K562 (cell line): ENCODE measurements around the gene CYTH4. TPM values are rescaled to one million over a fixed set of nuclear protein-coding genes. Genes with fewer than 3 reads are reported as not detected.

Experiments
- ATAC-seq: fragments of 200-7000 bp; cut with Tn5 transposase; 3 replicates; pipeline ENCODE4 v1.9.1; 2020; ENCODE audit warnings: moderate library complexity
- BruUV-seq: library from RNA; stranded (reverse); fragments of 400-500 nt; replicated peaks from 2 replicates; lab custom pipeline; 2021; lab: Mats Ljungman, UMichigan
- CTCF ChIA-PET: fragments of 300-600 bp; formaldehyde crosslinking; extraction: SDS; loops from one replicate; lab custom pipeline; 2021; ENCODE audit warnings: low intra/inter-chr PET ratio; lab: Yijun Ruan, JAX
- POLR2A ChIA-PET: fragments of 300-600, 350-650 bp; sonication (Branson Sonifier 250); formaldehyde crosslinking; extraction: SDS; loops from one replicate; lab custom pipeline; 2021; ENCODE audit warnings: antibody characterized with exemption, inconsistent platforms; lab: Yijun Ruan, JAX
- DNase-seq, 4 experiments: peaks; one replicate each; pipeline versions ENCODE4 v3.0.0 to v3.0.0-alpha.2; 2011 to 2018; ENCODE audit warnings: low spot score in 3 of 4, mixed read lengths in 3 of 4; ENCODE audit errors: extremely low read depth in 1 of 4
- FAIRE-seq: peaks from 2 replicates; lab custom pipeline; 2011; peaks lifted over from hg19 to GRCh38; lab: Jason Lieb, UNC
- H2AFZ ChIP-seq: 2 replicates; pipeline ENCODE4 v1.6.0; 2011; ENCODE audit warnings: low read depth, low read length, control low read depth, inconsistent platforms
- H3K27ac ChIP-seq: fragments of 200-600 bp; 3 replicates; pipeline ENCODE4 v1.8.0; 2011; ENCODE audit warnings: low read depth, mild to moderate bottlenecking, control low read depth, inconsistent platforms, low read length, moderate library complexity, mixed read lengths; ENCODE audit errors: extremely low read depth
- H3K27me3 ChIP-seq, 2 experiments: fragments of 300-600 bp in 1 of 2; 2 replicates in 1 of 2; 3 replicates in 1 of 2; pipeline versions ENCODE4 v1.6.0 to v1.8.0; 2011; ENCODE audit warnings: inconsistent platforms in 2 of 2, low read length in 2 of 2, mild to moderate bottlenecking in 1 of 2, mixed read lengths in 1 of 2, moderate library complexity in 1 of 2; ENCODE audit not compliant: control insufficient read depth in 2 of 2, insufficient read depth in 2 of 2
- H3K36me3 ChIP-seq: fragments of 300-600 bp; 3 replicates; pipeline ENCODE4 v1.8.0; 2011; ENCODE audit warnings: mild to moderate bottlenecking, low read length, inconsistent platforms; ENCODE audit not compliant: control insufficient read depth, insufficient read depth
- H3K4me1 ChIP-seq, 2 experiments: fragments of 200-600 bp in 1 of 2; replicated peaks in 1 of 2; 2 replicates in 1 of 2; 3 replicates in 1 of 2; pipeline versions ENCODE4 v1.5.1 to v1.8.0; 2011; ENCODE audit warnings: inconsistent platforms in 2 of 2, low read length in 2 of 2, mild to moderate bottlenecking in 1 of 2, mixed read lengths in 1 of 2, moderate library complexity in 1 of 2; ENCODE audit not compliant: control insufficient read depth in 2 of 2, insufficient read depth in 2 of 2
- H3K4me2 ChIP-seq: 2 replicates; pipeline ENCODE4 v1.6.1; 2011; ENCODE audit warnings: low read length, control low read depth, inconsistent platforms, mixed read lengths; ENCODE audit not compliant: insufficient read depth
- H3K4me3 ChIP-seq: fragments of 200-600 bp; sonication (generic), shearing (Covaris generic); 2 replicates; pipeline ENCODE4 v1.5.1; 2016; ENCODE audit warnings: control low read depth, inconsistent platforms
- H3K79me2 ChIP-seq: fragments of 200-600 bp; 3 replicates; pipeline ENCODE4 v1.8.0; 2011; ENCODE audit warnings: low read length, inconsistent platforms; ENCODE audit not compliant: control insufficient read depth, insufficient read depth
- H3K9ac ChIP-seq, 2 experiments: 2 replicates each; pipeline versions ENCODE4 v1.6.0 to v1.6.1; 2011; ENCODE audit warnings: low read depth in 2 of 2, low read length in 2 of 2, control low read depth in 1 of 2, inconsistent platforms in 1 of 2, mild to moderate bottlenecking in 1 of 2, mixed read lengths in 1 of 2; ENCODE audit not compliant: insufficient read depth in 1 of 2
- H3K9me1 ChIP-seq: one replicate; pipeline ENCODE4 v1.6.0; 2011; ENCODE audit warnings: inconsistent platforms, mild to moderate bottlenecking, low read length, moderate library complexity; ENCODE audit not compliant: control insufficient read depth, insufficient read depth
- H3K9me3 ChIP-seq: replicated peaks from 2 replicates; pipeline ENCODE4 v1.5.1; 2011; ENCODE audit warnings: low read depth, low read length, inconsistent platforms; ENCODE audit not compliant: control insufficient read depth, insufficient read depth
- H4K20me1 ChIP-seq: replicated peaks from 2 replicates; pipeline ENCODE4 v1.6.1; 2011; ENCODE audit warnings: low read length, inconsistent platforms, mixed read lengths; ENCODE audit not compliant: control insufficient read depth, insufficient read depth
- CREM ChIP-seq: IDR thresholded peaks from 2 replicates; pipeline ENCODE4 v1.6.1; 2014; ENCODE audit warnings: antibody characterized with exemption, low read depth
- FOXP1 ChIP-seq: sonication (generic); formaldehyde crosslinking; IDR thresholded peaks from 2 replicates; pipeline ENCODE4 v1.8.0; 2022; ENCODE audit warnings: mild to moderate bottlenecking, missing genetic modification reagents
- HINFP ChIP-seq: fragments of 450-650 bp; conservative IDR thresholded peaks from 2 replicates; pipeline ENCODE4 v1.6.1; 2016; ENCODE audit warnings: missing genetic modification characterization, low read depth, mild to moderate bottlenecking, control low read depth, missing compliant biosample characterization
- L3MBTL2 ChIP-seq: fragments of 450-650 bp; IDR thresholded peaks from 2 replicates; pipeline ENCODE4 v1.6.1; 2016; ENCODE audit warnings: mild to moderate bottlenecking, moderate library complexity
- LARP7 ChIP-seq: fragments of 450-650 bp; IDR thresholded peaks from 2 replicates; pipeline ENCODE4 v1.6.1; 2016
- MTA2 ChIP-seq: fragments of 450-650 bp; IDR thresholded peaks from 2 replicates; pipeline ENCODE4 v1.6.1; 2016; ENCODE audit warnings: low read depth
- PHF8 ChIP-seq: fragments of 200-600 bp; sonication (generic); IDR thresholded peaks from 2 replicates; pipeline ENCODE4 v1.6.1; 2012; ENCODE audit warnings: mixed run types, mild to moderate bottlenecking, inconsistent platforms, low read length, moderate library complexity, borderline replicate concordance
- RFX5 ChIP-seq: IDR thresholded peaks from 2 replicates; pipeline ENCODE4 v1.6.1; 2011; ENCODE audit warnings: low read depth, mild to moderate bottlenecking, improper control_type of control experiment, low read length
- SRF ChIP-seq, 2 experiments: fragments of 250-450, 450-650 bp in 1 of 2; sonication (Bioruptor Pico) in 1 of 2; sonication (generic) in 1 of 2; formaldehyde crosslinking; IDR thresholded peaks; 2 replicates each; pipeline versions ENCODE4 v1.5.0 to v1.5.1; 2020 to 2022; ENCODE audit warnings: mild to moderate bottlenecking in 1 of 2, missing genetic modification reagents in 1 of 2
- TAL1 ChIP-seq: fragments of 450-650 bp; IDR thresholded peaks from 2 replicates; pipeline ENCODE4 v1.6.1; 2016; ENCODE audit warnings: mild to moderate bottlenecking
- TRIM24 ChIP-seq, 2 experiments: fragments of 450-650 bp; IDR thresholded peaks; 2 replicates each; pipeline ENCODE4 v1.6.1; 2016
- ZBED1 ChIP-seq: IDR thresholded peaks from 2 replicates; pipeline ENCODE4 v1.6.1; 2014
- WGBS: fragments of 100-300 bp; shearing (Covaris generic); methylation state at CpG from one replicate; pipeline ENCODE4 v1.1.6; 2016; ENCODE audit warnings: low coverage, mixed read lengths; ENCODE audit not compliant: insufficient coverage; ENCODE audit errors: missing lambda C conversion rate; 5-methylcytosine and 5-hydroxymethylcytosine counted together
- in situ Hi-C: fragments of 300-500 bp; cut with MboI; formaldehyde crosslinking; loops from 4 replicates; pipeline ENCODE4 v1.15.0; 2018; ENCODE audit warnings: inconsistent platforms, mixed read lengths
- intact Hi-C: fragments of 100-400 bp; cut with micrococcal nuclease; formaldehyde crosslinking; loops from 2 replicates; pipeline ENCODE4 v1.14.2; 2022
- polyA plus RNA-seq, 8 experiments: library from polyadenylated mRNA; depleted of rRNA in 4 of 8; stranded (reverse) in 5 of 8; unstranded in 3 of 8; fragments of >200 nt; fragmentation: Nextera tagmentation in 2 of 8; fragmentation: Illumina TruSeq in 1 of 8; extraction: Ambion mirVana in 2 of 8; extraction: Trizol in 1 of 8; gene quantifications; 2 replicates each; pipeline versions ENCODE4 v1.2.1 to v1.2.3, GENCODE V29; 2011 to 2014; ENCODE audit warnings: inconsistent platforms in 1 of 8, missing spikeins in 1 of 8
- total RNA-seq, 7 experiments: library from RNA; depleted of rRNA in 6 of 7; stranded (reverse); fragments of >200 nt in 6 of 7; fragmentation: Illumina TruSeq in 2 of 7; extraction: Trizol in 2 of 7; gene quantifications; 2 replicates each; pipeline versions ENCODE4 v1.2.1 to v1.2.3, GENCODE V29; 2011 to 2021; ENCODE audit warnings: low replicate concordance in 1 of 7
- TF ChIP-seq, protein P1 (sequence below), 2 experiments: fragments of 450-650 bp in 1 of 2; IDR thresholded peaks; 2 replicates each; pipeline ENCODE4 v1.6.1; 2011 to 2017; ENCODE audit warnings: low read depth in 2 of 2, antibody characterized with exemption in 1 of 2, borderline replicate concordance in 1 of 2, low read length in 1 of 2, mild to moderate bottlenecking in 1 of 2, mixed read lengths in 1 of 2; ENCODE audit not compliant: control insufficient read depth in 1 of 2
- TF ChIP-seq, protein P2 (sequence below): fragments of 450-650 bp; IDR thresholded peaks from one replicate; pipeline ENCODE4 v1.6.1; 2018; ENCODE audit warnings: mild to moderate bottlenecking, moderate library complexity; ENCODE audit not compliant: partially characterized antibody
- TF ChIP-seq, protein P3 (sequence below), 2 experiments: IDR thresholded peaks in 1 of 2; conservative IDR thresholded peaks in 1 of 2; 2 replicates each; pipeline ENCODE4 v1.6.1; 2016; ENCODE audit warnings: low read depth in 2 of 2, mild to moderate bottlenecking in 1 of 2, missing compliant biosample characterization in 1 of 2, missing genetic modification characterization in 1 of 2, moderate library complexity in 1 of 2

The CYTH4 gene
- total and polyA plus RNA-seq, 9 of the 15 experiments (the other 6 are each of a cell fraction or from before 2014, with no cell fraction given): 0.03 to 2.0 (median 0.61) TPM; not detected in 1

GRCh38 chr22:37362621-37363020, 80.3 kb downstream of the CYTH4 start:
- intact Hi-C loops (no loop called here), in situ Hi-C loops (no loop called here)
- Histone ChIP-seq H3K27ac (no peak overlapping the region), H3K4me3 (no peak overlapping the region), H3K4me2 (no peak overlapping the region), H3K27me3 (peaks cover 0 to 59% of the 10 kb centered on the region in 2 experiments; a peak in 2 of 5 replicates), H2AFZ (no peak overlapping the region), H3K9me1 (no peaks in the 10 kb centered on the region), H3K4me1 (peaks cover 0 to 3% of the 10 kb centered on the region in 2 experiments; a peak in 1 of 5 replicates), H4K20me1 (no peaks in the 10 kb centered on the region), H3K79me2 (no peaks in the 10 kb centered on the region), H3K9ac (no peak overlapping the region), H3K36me3 (no peaks in the 10 kb centered on the region), H3K9me3 (no peaks in the 10 kb centered on the region)
- FAIRE-seq (no peak), ATAC-seq (no peak), DNase-seq (no peak)
- 11% methylated on average over 3 of the region's 3 CpGs for WGBS
- no TSS peak for BruUV-seq
- TF ChIP-seq FOXP1 (CRISPR knock-in tag): no peak
- TF ChIP-seq MTA2: no peak
- no peak for TF ChIP-seq LARP7
- no peak for TF ChIP-seq ZBED1
- TF ChIP-seq, protein P1, sequence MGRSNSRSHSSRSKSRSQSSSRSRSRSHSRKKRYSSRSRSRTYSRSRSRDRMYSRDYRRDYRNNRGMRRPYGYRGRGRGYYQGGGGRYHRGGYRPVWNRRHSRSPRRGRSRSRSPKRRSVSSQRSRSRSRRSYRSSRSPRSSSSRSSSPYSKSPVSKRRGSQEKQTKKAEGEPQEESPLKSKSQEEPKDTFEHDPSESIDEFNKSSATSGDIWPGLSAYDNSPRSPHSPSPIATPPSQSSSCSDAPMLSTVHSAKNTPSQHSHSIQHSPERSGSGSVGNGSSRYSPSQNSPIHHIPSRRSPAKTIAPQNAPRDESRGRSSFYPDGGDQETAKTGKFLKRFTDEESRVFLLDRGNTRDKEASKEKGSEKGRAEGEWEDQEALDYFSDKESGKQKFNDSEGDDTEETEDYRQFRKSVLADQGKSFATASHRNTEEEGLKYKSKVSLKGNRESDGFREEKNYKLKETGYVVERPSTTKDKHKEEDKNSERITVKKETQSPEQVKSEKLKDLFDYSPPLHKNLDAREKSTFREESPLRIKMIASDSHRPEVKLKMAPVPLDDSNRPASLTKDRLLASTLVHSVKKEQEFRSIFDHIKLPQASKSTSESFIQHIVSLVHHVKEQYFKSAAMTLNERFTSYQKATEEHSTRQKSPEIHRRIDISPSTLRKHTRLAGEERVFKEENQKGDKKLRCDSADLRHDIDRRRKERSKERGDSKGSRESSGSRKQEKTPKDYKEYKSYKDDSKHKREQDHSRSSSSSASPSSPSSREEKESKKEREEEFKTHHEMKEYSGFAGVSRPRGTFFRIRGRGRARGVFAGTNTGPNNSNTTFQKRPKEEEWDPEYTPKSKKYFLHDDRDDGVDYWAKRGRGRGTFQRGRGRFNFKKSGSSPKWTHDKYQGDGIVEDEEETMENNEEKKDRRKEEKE (IDR thresholded peaks at IDR 0.05; ENCODE audit: borderline replicate concordance in 1 of 2, control insufficient read depth in 1 of 2, low read depth in 2 of 2, low read length in 1 of 2): no peak
- no peak for TF ChIP-seq TAL1
- TF ChIP-seq, protein P2, sequence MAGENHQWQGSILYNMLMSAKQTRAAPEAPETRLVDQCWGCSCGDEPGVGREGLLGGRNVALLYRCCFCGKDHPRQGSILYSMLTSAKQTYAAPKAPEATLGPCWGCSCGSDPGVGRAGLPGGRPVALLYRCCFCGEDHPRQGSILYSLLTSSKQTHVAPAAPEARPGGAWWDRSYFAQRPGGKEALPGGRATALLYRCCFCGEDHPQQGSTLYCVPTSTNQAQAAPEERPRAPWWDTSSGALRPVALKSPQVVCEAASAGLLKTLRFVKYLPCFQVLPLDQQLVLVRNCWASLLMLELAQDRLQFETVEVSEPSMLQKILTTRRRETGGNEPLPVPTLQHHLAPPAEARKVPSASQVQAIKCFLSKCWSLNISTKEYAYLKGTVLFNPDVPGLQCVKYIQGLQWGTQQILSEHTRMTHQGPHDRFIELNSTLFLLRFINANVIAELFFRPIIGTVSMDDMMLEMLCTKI: no peak
- no peak for TF ChIP-seq L3MBTL2
- no peak for TF ChIP-seq HINFP
- TF ChIP-seq CREM: no peak
- no peak for TF ChIP-seq RFX5
- TF ChIP-seq TRIM24 (IDR thresholded peaks at IDR 0.05): no peak
- TF ChIP-seq, protein P3, sequence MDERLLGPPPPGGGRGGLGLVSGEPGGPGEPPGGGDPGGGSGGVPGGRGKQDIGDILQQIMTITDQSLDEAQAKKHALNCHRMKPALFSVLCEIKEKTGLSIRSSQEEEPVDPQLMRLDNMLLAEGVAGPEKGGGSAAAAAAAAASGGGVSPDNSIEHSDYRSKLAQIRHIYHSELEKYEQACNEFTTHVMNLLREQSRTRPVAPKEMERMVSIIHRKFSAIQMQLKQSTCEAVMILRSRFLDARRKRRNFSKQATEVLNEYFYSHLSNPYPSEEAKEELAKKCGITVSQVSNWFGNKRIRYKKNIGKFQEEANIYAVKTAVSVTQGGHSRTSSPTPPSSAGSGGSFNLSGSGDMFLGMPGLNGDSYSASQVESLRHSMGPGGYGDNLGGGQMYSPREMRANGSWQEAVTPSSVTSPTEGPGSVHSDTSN (CRISPR knock-in tag; IDR thresholded peaks at IDR 0.05; ENCODE audit: low read depth): no peak
- TF ChIP-seq, protein P3 (tag; conservative IDR thresholded peaks at IDR 0.05; ENCODE audit: low read depth): no peak
- no peak for TF ChIP-seq SRF (CRISPR knock-in tag; IDR thresholded peaks at IDR 0.05)
- no peak for TF ChIP-seq PHF8
- POLR2A ChIA-PET: no interaction called here
- CTCF ChIA-PET: no interaction called here
